G401 (cell line): ENCODE results near the gene UPK2. TPM values are rescaled to one million over a fixed set of nuclear protein-coding genes. Genes with fewer than 3 reads are reported as not detected.

Experiments
- DNase-seq: peaks from one replicate; pipeline ENCODE4 v3.0.0-alpha.2; 2015; ENCODE audit warnings: low spot score
- in situ Hi-C: cut with HindIII; loops from 2 replicates; pipeline ENCODE4 v1.10.0; 2016; ENCODE audit warnings: low sequenced_read_pairs, mixed read lengths
- total RNA-seq: library from RNA; depleted of rRNA; stranded (reverse); fragments of >200 nt; shearing (Covaris generic); gene quantifications from 2 replicates; pipeline ENCODE4 v1.2.3, GENCODE V29; 2014; rRNA removed

Gene UPK2
- not detected in 2 replicates for total RNA-seq

DNA sequence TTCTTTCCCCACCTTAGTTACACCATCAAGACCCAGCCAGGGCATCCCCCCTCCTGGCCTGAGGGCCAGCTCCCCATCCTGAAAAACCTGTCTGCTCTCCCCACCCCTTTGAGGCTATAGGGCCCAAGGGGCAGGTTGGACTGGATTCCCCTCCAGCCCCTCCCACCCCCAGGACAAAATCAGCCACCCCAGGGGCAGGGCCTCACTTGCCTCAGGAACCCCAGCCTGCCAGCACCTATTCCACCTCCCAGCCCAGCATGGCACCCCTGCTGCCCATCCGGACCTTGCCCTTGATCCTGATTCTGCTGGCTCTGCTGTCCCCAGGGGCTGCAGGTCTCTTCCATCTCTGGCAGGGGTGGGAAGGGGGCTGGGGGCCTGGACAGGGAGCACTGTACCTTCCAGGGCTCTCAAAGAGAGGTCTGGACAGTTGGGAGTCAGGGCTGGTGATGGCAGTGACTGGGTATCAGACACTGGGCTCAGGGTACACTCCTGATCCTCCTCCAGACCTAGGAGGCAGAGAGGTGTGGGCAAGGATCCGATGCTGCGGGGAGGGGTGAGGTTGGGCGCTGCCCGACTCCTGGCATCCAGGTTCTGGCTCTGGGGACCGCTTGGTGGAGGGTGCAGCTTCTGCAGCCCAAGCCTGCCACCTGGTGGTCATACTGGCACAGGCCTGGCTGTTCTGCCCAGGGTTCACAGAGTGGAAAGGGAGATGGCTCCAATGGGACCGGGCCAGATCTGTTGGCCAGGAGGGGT lies at the start of gene UPK2:
Gene UPK2 (plus strand): TSS at position 205 of the 753 bp plus-strand sequence. CDS start 53 bp downstream, at position 258.
- peak; percentile 92 for DNase-seq
- in situ Hi-C loops: no loop called here

DNA sequence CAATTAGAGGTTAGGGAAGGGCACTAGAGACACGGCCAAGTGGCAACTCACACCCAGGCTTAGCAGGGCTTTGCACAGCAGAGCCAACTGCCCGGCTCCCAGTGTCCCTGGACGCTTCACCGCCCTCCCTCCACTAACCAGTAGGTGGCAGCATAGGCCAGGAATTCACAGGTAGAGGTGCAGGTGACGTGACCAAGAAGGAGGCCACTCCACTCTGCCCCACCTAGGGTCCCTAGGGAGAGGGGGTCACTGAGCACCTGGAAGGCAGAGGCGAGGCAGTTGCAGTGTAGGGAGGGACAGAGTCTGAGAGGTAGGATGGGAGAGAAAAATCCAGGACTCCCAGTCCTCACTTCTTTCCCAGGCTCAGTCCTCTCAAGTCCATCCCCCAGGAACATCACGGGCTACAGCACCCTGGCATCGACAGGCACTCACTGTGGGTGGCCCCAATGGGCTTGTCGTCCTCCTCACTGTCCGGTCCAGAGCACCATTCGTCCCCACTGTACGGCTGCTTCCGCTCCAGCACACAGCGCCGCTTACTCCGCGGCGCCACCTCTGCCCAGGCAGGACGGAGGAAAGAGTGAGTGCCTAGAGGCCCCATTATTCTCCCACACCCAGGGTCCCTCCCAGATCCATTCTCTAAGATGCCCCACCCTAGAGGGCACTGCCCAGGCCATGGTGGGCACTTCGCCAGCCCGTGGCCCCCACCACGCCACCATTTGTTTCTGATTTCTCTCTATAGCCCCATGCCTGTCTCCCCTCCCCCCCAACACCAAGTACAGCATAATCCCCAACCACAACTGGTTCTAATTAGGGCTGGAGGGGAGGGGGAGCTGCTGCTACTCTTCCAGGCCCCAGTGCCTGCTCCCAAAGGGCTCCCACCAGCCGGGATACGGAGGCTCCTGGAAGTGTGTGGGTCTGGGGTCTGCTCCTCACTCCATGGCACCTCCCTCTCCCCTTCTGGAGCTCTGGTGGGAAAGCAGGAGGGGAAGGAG lies 48.8 kb upstream of the UPK2 start:
- DNase-seq: peak; percentile 93
- in situ Hi-C loops: no loop called here

DNA sequence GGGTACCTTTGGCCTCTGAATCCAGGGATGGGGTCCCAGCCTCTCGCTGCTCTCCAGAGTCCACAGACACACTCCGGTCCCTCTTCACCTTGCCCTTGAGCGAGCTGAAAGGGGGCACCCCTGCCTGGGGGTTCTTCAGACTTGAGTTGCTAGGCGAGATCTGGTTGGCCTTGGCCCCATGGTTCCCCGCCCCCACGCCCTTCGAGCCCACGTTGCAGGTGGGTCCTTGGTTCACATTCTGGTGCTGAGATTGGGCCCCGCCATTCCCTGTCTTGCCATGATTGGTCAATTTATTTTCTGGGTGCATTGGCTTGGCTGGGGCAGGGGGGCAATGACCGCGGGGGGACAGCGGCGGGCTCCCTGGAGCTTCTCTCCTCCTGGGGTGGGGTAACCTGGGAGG lies 47.8 kb upstream of the UPK2 start:
- no peak for DNase-seq
- in situ Hi-C loops: no loop called here

DNA sequence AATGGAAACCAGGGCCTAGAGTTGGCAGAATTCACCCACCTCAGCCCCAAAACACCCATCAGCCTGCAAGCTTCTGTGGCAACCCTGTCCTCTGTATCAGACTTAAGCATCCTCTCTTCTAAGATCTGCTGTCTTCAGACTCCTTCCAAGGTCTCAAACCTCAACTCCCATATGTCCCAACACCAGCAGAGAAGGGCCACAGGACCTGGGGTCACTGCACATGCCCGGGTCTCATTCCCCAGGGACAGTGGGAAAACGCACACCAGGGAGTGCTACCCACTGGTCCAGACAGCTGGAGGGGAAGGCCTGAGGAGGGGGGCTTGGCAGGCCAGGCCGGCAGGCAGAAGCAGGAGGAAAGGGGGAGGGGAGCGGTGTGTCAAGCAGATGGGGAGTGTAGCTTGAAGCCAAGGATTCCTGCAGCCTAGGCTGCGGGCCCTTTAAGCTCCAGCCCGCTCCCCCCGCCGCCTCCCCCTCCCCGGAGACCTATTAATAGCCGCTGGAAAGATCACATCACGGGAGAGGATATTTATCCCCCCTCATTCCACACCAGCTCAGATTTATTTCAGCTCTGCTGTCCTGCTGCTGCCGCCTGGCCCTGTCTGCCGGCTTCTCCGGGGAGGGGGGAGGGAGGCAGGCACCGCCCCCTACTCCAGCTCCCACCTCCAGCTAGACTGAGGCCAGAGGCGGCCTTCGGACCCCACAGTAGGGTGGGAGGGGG lies 47.0 kb upstream of the UPK2 start:
- peak; percentile 88 for DNase-seq
- in situ Hi-C loops: no loop called here

DNA sequence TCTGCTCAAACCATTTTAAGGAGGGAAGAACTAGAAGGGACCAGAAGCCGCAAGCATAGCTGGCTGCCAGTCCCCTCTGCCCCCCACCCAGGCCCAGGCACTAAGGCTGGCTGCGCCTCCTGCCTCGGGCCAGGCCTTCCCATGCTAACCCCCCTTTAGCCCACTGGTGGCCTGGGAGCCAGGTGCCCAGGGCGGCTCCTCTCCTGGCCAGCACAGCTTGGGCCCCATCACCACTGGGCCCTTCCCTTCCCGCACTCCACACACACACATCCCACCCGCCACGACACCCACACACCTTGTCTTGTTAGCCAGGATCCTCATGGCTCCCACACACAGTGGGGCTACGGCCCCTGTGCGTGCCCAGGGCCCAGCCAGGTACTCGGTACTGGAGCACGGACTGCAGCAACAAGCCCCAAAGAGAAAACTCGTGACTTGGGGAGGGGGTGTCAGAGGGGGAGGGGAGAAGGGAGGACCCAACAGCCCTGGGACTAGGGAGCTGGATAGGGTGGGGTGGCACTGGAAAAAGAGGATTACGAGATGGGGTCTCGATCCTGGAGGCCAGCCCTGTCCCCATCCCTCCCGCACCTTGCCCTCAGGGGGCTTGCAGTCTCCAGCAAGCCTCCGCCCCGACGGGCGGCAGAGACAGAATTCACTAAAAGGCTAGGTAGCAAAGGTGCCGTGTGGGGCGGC lies 46.3 kb upstream of the UPK2 start:
- in situ Hi-C loops: no loop called here
- no peak for DNase-seq

DNA sequence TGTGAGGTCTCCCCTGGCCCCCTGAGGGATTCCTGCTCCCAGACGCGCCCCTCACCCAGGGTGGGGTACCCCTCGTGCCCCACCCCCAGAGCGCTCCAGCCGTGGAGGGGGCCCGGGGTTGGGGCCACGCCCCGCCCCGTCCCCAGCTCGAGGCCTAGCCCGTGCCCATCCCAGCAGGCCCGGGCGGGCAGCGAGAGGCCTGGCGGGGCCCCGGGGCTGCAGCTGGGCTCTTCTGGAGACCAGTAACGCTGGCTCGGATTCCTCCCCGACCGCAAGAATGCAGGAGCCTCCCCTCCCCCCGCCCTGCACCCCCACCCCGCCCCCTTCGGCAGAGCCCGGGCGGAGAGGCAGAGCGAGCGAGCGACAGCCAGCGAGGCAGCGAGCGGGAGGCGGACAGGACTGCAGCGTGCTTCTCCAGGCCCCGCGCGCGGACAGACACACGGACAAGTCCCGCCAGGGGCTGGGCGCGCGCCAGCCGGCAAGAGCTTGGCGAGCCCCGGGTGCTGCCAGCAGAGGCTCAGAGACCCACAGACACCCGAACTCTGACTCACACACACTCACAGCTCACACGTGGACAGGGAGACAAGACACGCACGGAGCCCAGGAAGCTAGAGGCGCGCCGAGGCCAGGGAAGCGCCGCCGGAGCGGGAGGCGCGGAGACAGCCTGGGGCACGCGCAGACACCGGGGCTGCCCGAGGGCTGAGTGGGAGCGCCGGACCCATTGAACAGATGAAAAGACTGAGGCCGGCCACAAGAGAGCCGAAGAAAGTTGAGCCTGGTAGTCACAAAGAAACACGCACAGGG lies 45.6 kb upstream of the UPK2 start:
- in situ Hi-C loops: no loop called here
- peak; percentile 48 for DNase-seq

DNA sequence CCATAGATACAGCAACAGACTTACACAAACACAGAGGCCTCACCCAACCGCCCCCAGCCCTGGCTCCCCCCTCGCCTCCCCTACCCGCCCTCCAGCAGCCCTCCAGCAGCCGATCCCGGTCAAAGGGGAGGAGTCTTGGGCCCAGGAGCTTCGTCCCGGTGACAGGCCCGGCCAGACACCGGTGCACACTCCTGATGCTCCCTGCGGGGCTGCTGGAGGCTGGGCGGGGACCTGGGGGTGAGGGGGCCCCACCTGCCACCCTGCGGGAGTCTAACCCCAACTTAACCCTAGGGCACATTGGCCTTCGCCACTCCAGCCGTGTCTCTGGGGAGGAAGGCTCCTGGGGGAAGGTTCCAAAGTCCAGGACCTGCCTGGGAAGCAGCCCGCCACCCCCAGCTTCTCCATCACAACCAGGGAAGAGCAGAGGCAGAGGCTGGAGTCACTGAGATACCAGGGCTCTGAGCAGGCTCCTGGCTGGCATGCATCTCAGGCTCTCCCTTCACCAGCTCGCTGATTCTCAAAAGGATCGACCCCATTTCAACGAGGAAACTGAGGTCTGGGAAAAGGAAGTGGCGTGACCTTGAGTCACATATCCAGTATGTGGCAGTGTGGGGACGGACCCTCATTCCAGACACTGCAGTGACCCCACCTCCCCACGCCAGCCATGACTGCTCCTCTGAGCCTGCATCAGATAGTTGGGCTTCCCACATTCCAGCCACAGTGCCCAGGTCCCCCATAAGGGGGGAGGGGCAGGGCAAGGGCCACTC lies 44.8 kb upstream of the UPK2 start:
- peak; percentile 47 for DNase-seq
- in situ Hi-C loops: no loop called here

DNA sequence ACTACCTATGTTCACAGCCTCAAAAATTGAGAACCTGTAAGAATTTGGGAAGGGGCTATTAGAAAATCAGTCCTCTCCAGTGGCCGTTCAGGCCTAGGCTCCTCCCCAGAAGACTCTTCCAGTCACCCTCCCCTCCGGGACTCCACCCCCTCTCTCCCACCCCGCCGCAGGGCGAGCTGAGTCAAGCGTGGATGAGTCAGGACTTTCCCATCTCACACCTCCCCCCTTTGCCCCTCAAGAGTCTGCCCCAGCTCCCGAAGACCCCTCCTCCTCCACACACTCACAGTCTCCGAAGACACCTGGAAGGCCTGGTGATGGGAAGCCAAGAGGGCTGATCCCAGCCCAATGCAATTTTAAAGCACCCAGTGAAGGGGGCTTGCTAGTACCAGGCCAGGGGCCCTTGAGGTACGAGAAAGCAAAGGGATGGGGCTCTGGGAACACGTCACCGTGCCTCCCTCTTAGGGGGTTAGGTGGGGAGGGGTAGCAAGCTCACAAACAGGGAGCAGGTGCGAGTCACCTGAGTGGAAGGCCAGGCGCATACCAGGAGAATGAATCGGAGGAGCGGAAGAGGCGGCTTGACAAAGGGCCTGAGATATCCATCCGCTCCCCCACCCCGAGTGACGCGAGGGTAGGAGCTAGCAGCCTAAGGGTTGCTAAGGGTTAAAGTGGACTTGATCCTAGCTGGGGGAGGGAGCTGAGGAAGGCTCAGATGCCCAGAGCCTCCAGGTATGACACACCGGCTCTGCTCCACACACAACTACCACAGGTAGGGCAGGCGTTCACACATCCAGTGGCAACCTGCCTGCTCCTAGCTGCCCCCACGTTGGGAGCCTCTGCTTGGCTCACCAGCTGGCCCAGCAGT lies 44.0 kb upstream of the UPK2 start:
- DNase-seq: peak; percentile 71
- in situ Hi-C loops: no loop called here

DNA sequence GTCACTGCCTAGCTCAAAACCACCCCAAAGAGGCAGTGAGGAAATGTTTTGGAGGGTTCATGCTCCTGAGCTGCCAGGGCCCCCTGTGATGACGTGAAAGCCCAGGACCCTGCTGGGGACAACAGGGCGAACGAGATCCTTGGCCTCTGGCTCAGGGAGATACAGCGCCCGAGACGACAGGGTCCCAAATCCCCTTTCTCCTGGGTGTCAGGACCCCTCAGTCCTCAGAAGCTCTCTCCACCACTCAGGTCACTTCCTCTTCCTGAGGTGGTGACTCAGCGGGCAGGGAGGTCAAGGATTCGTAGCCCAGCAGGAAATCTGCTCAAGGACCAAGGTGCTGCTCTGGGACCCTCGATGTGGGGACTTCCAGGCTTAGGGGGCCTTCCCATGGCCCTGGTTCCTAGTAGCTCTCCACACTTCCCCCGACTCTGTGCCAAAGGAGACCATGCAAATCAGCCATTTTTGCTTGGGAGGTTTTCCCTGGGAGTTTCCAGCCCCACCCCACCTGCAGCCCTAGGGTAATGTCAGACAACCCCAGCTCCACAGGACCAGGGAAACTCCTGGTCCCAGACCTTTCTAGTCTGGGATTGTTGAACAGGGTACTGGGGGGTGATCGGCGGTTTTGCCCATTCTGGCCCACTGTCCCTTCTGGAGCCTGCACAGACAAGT lies 43.2 kb upstream of the UPK2 start:
- no peak for DNase-seq
- in situ Hi-C loops: no loop called here

DNA sequence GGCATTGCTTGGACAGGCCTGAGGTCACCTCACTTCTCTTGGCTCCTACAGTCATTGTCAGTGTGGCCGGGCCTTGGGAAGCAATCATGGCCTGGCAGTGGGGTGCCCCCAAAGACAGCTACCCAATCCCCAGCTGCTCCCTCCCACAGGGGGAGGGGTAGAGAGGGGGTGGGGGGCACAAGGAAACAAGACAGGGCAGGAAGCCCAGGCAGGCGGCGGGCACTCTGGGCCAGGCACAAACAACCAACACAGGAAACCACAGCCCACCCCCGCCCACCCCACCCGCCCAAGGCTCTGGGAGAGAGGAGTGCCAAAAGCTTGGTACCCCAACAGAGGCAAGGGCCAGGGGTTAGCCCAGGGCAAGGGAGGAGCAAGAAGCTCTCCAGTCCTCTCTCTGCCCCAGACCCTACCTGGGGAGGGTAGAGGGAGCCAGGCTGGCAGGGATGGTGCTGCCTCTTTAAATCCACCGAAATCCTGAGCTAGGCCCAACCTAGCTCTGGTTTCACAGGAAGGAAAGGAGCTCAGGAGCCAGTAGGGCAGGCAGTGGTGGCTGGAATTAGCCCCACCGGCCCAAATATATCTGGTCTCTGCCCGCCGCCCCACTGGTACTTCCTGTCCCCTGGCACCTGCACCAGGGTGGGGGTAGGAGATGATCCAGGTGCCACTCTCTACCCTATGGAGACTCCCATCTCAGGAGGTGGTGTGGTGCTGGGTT lies 42.5 kb upstream of the UPK2 start:
- in situ Hi-C loops: no loop called here
- peak; percentile 42 for DNase-seq

DNA sequence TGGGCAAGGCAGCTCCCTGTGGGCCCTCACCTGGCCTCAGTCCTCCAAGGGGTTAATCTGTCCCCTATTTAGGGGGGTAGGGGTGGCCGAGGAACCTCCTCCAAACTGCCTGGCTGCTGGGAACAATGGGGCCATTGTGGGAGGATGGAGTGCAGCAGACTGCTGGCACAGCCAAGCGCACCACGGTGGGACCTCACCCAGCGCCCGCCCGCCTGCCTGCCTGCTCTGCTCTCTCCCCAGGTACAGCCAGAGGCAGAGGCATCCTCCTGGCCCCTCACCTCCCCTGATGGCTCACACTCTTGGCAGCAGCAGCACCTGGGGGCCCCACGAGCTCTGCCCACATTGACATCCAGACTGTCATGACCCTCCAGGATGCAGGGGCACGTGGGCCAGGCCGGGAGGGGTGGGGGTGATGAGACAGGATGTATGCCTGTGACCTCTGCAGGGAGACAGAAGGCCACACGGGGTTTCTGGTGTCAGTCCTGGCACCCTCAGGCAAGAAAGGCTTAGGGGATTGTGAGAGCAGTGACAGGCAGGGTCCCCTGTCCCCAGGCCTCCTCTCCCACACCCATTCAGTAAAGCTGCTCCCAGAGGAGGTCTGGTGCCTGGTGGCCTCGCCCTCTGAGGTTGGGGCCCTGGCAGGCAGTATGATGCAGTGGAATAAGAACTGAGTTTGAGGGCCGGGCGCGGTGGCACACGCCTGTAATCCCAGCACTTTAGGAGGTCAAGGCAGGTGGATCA lies 41.8 kb upstream of the UPK2 start:
- in situ Hi-C loops: no loop called here
- peak; percentile 52 for DNase-seq

DNA sequence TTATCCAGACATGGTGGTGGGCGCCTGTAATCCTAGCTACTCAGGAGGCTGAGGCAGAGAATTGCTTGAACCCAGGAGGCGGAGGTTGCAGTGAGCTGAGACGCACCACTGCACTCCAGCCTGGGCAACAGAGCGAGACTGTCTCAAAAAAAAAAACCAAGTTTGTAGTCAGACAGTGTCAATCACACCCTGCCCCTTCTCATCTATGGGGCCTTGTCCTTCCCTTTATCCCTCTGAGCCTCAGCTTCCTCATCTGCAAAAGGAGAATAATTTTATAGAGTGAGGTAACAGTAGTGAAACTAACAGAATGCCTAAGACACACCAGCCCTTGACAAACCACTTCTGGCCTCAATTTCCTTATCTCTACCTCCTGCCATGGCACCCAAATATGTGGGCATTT lies 41.1 kb upstream of the UPK2 start:
- peak; percentile 10 for DNase-seq
- in situ Hi-C loops: no loop called here

DNA sequence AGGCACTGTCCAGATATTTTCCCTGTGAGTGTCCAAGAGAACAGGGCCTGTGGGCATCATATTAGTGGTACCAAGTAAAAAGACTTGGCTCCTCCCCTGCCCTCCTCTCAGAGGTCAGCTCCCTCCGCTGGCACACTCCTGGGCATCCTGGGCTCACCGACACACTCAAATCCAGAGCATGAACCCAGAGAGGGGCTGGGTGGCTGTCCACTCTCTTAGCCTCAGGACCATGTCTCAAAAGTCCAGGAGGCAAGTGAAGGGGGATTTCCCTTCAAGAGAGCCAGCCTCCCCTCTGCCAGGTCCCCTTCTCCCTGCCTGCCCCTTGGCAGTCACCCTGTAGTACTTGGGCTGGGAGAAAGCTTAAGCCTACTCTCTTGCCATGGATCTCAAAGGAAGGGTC lies 40.7 kb upstream of the UPK2 start:
- in situ Hi-C loops: no loop called here

DNA sequence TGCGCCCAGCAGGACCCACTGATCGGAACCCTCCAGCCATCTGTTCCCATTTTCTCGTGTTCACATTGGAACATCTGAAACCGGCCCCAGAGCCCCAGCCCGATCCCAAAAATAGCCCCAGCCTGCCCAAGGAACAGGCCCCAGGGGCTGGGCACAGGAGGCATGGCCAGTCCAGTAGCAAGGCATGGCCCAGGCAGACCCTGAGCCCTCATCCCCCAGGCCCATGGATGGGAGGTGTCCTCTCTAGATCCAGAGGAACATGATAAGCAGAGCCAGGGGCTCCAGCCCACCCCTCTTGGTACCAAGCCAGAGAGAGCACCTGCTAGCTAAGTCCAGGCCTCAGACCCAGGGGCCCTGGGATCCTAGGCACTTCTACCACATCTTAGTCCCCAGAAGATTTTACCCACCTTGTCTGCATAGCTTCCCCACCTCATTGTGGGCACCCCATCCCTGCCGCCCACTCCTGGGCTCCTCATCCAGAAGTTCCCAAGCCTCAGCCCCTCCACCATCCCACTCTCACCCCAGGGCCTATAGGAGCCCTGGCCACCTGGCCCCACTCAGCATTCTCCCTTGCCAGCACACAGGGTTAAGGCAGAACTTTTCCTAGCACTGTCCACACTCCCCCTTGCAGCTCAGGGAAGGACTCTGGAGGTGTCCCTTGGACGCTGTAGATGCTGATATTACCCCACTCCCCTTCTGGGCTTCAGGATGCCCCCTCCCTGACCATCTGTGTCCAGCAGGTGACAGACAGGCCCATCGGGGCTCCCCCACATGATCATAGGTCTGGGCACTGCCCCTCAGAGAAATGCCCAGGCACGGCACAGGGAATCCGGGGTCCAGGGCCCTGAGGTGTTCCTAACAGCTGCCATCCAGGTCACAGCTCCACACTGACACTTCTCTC lies 39.9 kb upstream of the UPK2 start:
- in situ Hi-C loops: no loop called here
- DNase-seq: peak; percentile 79

More for the DNA sequence above, 40.7 kb upstream of the UPK2 start:
- peak; percentile 20 for DNase-seq
